ENCODE results near the gene FOLR1. TPM values are rescaled to one million over a fixed set of nuclear protein-coding genes. Genes with fewer than 3 reads are reported as not detected.
A peak's percentile ranks its signal among the peaks of the same experiment; 100 is the strongest.

FOLR1 gene
- polyA plus RNA-seq, 1 of the 3 experiments (the other 2 are of a cell fraction): not detected

DNA sequence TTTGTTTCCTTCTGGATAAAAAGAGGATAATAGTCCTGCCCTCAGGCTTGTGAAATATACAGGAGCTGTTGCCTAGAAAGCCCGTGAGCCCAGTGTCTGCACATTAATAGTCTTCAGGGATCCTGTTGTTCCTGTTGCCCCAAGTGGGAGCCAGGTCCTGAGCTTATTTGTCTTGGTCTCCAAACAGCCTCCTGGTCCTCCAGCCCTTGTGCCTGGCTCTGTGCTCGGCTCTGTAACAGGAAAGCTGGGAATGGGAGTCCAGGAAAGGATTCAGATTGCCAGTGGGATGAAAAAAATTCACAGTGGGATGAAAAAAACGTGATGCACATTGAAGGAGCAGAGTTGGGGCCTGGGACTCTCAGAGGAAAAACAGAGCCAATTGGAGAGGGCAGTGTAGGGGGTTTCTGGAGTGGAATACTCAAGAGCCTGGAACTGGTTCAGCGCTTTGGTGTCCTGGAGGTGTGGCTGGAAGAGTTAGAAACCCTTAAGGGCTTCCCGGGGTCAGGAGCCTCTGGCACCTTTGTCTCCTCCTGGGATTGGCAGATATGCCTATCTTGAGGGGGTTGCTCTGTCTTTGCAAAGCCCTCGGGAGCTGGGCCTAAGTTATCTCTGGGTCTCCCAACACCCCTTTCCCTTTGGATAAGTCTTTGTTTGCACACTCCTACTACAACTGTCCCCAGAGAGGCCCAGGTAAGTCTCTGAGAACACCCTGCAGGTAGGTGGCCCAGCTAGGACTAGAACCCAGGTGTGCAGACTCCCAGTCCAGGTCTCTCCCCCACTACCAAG lies 30.4 kb downstream of the FOLR1 start:
- POLR2A ChIA-PET: interaction anchor here (1.2 to 8.7 kb wide), 7 partner anchors 10 to 209 kb away, joined by 5 to 131 read pairs (median 8); partner anchors contain the start of gene PHOX2A
- Histone ChIP-seq H3K9me3 (no peaks in the 10 kb centered on the region), H3K4me3 (ENCODE audit: low read depth in 2 of 2, low read length in 1 of 2) (peak overlapping the region; percentile 96 to 100), H3K4me1 (ENCODE audit: control insufficient read depth in 1 of 2, insufficient read depth in 2 of 2, low read depth in 1 of 2, low read length in 1 of 2) (peaks cover 5 to 24% of the 10 kb centered on the region in 2 experiments; a peak in 3 of 4 replicates), H2AFZ (ENCODE audit: low read depth) (peak overlapping the region; percentile 85), H3K79me2 (ENCODE audit: insufficient read depth) (peaks cover 35% of the 10 kb centered on the region), H3F3A (replicated peaks; ENCODE audit: insufficient read depth) (no peaks in the 10 kb centered on the region), H3K9ac (peak overlapping the region; percentile 98; the same call in 1 of the 2 replicates), H3K9me2 (no peaks in the 10 kb centered on the region), H4K20me1 (ENCODE audit: insufficient read depth) (peaks cover 23% of the 10 kb centered on the region), H3K27ac (ENCODE audit: low read depth in 2 of 2, low read length in 1 of 2) (peak overlapping the region; percentile 90 to 91; a peak in 3 of 4 replicates), H3K27me3 (ENCODE audit: insufficient read depth) (no peaks in the 10 kb centered on the region), H3K4me2 (peak overlapping the region; percentile 100), H3K36me3 (replicated peaks in 1 of 2; ENCODE audit: control insufficient read depth in 1 of 2, insufficient read depth in 2 of 2, low read length in 1 of 2) (peaks cover 9 to 13% of the 10 kb centered on the region in 2 experiments)
- CTCF ChIA-PET: interaction anchor here (0.9 to 9.1 kb wide), 13 partner anchors 10 to 244 kb away, joined by 3 to 73 read pairs (median 4); partner anchors contain the start of gene CLPB
- no peak for DNase-seq
- WGBS (ENCODE audit: low lambda C conversion rate): 82% methylated on average over 5 of the region's 6 CpGs
- TF ChIP-seq JUND (IDR thresholded peaks at IDR 0.05) (no peak), SIN3A (IDR thresholded peaks at IDR 0.05; ENCODE audit: borderline replicate concordance, low read depth, low read length) (no peak), RAD21 (IDR thresholded peaks at IDR 0.05; ENCODE audit: low read length) (no peak), CHD2 (IDR thresholded peaks at IDR 0.05; ENCODE audit: low read length, partially characterized antibody) (no peak), EZH2phosphoT487 (IDR thresholded peaks at IDR 0.05; ENCODE audit: borderline replicate concordance, low read depth) (no peak), RCOR1 (IDR thresholded peaks at IDR 0.05; ENCODE audit: low read length) (no peak), TAF1 (IDR thresholded peaks at IDR 0.05; ENCODE audit: borderline replicate concordance, low read depth, low read length) (no peak), TEAD4 (IDR thresholded peaks at IDR 0.05; ENCODE audit: borderline replicate concordance, insufficient read depth) (no peak), FOXM1 (IDR thresholded peaks at IDR 0.05; ENCODE audit: low read depth) (no peak), FOXJ3 (CRISPR knock-in tag; IDR thresholded peaks at IDR 0.05) (no peak)
- TF ChIP-seq, protein P1, sequence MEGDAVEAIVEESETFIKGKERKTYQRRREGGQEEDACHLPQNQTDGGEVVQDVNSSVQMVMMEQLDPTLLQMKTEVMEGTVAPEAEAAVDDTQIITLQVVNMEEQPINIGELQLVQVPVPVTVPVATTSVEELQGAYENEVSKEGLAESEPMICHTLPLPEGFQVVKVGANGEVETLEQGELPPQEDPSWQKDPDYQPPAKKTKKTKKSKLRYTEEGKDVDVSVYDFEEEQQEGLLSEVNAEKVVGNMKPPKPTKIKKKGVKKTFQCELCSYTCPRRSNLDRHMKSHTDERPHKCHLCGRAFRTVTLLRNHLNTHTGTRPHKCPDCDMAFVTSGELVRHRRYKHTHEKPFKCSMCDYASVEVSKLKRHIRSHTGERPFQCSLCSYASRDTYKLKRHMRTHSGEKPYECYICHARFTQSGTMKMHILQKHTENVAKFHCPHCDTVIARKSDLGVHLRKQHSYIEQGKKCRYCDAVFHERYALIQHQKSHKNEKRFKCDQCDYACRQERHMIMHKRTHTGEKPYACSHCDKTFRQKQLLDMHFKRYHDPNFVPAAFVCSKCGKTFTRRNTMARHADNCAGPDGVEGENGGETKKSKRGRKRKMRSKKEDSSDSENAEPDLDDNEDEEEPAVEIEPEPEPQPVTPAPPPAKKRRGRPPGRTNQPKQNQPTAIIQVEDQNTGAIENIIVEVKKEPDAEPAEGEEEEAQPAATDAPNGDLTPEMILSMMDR (IDR thresholded peaks at IDR 0.05): no peak
- TF ChIP-seq, protein P2, sequence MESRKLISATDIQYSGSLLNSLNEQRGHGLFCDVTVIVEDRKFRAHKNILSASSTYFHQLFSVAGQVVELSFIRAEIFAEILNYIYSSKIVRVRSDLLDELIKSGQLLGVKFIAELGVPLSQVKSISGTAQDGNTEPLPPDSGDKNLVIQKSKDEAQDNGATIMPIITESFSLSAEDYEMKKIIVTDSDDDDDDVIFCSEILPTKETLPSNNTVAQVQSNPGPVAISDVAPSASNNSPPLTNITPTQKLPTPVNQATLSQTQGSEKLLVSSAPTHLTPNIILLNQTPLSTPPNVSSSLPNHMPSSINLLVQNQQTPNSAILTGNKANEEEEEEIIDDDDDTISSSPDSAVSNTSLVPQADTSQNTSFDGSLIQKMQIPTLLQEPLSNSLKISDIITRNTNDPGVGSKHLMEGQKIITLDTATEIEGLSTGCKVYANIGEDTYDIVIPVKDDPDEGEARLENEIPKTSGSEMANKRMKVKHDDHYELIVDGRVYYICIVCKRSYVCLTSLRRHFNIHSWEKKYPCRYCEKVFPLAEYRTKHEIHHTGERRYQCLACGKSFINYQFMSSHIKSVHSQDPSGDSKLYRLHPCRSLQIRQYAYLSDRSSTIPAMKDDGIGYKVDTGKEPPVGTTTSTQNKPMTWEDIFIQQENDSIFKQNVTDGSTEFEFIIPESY (IDR thresholded peaks at IDR 0.05; ENCODE audit: borderline replicate concordance, low read depth): no peak
- TF ChIP-seq, protein P3, sequence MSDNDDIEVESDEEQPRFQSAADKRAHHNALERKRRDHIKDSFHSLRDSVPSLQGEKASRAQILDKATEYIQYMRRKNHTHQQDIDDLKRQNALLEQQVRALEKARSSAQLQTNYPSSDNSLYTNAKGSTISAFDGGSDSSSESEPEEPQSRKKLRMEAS (IDR thresholded peaks at IDR 0.05; ENCODE audit: low read depth): no peak
